GM23338 (cell line): ENCODE data around the gene GNB1L. TPM values are rescaled to one million over a fixed set of nuclear protein-coding genes. Genes with fewer than 3 reads are reported as not detected.
A peak's percentile ranks its signal among the peaks of the same experiment; 100 is the strongest.

Experiments used
- ATAC-seq: fragments of 200-7000 bp; cut with Tn5 transposase; 3 replicates; pipeline ENCODE4 v1.9.1; 2020
- DNase-seq: peaks from one replicate; pipeline ENCODE4 v3.0.0-alpha.2; 2015; ENCODE audit warnings: low spot score
- H2AFZ ChIP-seq: fragments of 200-600 bp; sonication (generic); 2 replicates; pipeline ENCODE4 v1.8.0; 2016; ENCODE audit warnings: antibody characterized with exemption, mild to moderate bottlenecking, moderate library complexity
- H3F3A ChIP-seq: fragments of 200-600 bp; sonication (generic); replicated peaks from 2 replicates; pipeline ENCODE4 v1.8.0; 2017; ENCODE audit warnings: antibody characterized with exemption, mixed run types, low read depth
- H3K27ac ChIP-seq: fragments of 200-600 bp; sonication (generic); 2 replicates; pipeline ENCODE4 v1.6.1; 2016; ENCODE audit warnings: low read depth
- H3K27me3 ChIP-seq: fragments of 200-600 bp; sonication (generic); 2 replicates; pipeline ENCODE4 v1.8.0; 2016; ENCODE audit warnings: mild to moderate bottlenecking, mixed run types, moderate library complexity; ENCODE audit not compliant: insufficient read depth
- H3K36me3 ChIP-seq: fragments of 200-600 bp; sonication (generic); 2 replicates; pipeline ENCODE4 v1.8.0; 2016; ENCODE audit warnings: mild to moderate bottlenecking; ENCODE audit not compliant: insufficient read depth
- H3K4me1 ChIP-seq: fragments of 200-600 bp; sonication (generic); 2 replicates; pipeline ENCODE4 v1.8.0; 2016; ENCODE audit warnings: mild to moderate bottlenecking, moderate library complexity; ENCODE audit not compliant: insufficient read depth
- H3K4me2 ChIP-seq: fragments of 200-600 bp; sonication (generic); 2 replicates; pipeline ENCODE4 v1.7.1; 2017; ENCODE audit warnings: mixed run types
- H3K4me3 ChIP-seq: fragments of 200-600 bp; sonication (generic); 2 replicates; pipeline ENCODE4 v1.6.1; 2016; ENCODE audit warnings: mixed run types
- H3K79me2 ChIP-seq: fragments of 200-600 bp; sonication (generic); replicated peaks from 2 replicates; pipeline ENCODE4 v1.8.0; 2017; ENCODE audit warnings: mild to moderate bottlenecking; ENCODE audit not compliant: insufficient read depth
- H3K9me2 ChIP-seq: fragments of 200-600 bp; sonication (generic); 2 replicates; pipeline ENCODE4 v1.8.0; 2017; ENCODE audit not compliant: insufficient read depth
- H4K20me1 ChIP-seq: fragments of 200-600 bp; sonication (generic); replicated peaks from 2 replicates; pipeline ENCODE4 v1.8.0; 2017; ENCODE audit warnings: mild to moderate bottlenecking; ENCODE audit not compliant: insufficient read depth
- H3K27ac Mint-ChIP-seq: 2 replicates; pipeline ENCODE4 v1.8.0; 2020; ENCODE audit warnings: inconsistent platforms, mild to moderate bottlenecking, moderate library complexity, mixed read lengths
- H3K27me3 Mint-ChIP-seq: 3 replicates; pipeline ENCODE4 v1.8.0; 2022; ENCODE audit warnings: low read depth, mild to moderate bottlenecking, moderate library complexity, mixed read lengths, inconsistent platforms; ENCODE audit not compliant: insufficient read depth, poor library complexity
- H3K36me3 Mint-ChIP-seq: 3 replicates; pipeline ENCODE4 v1.8.0; 2021; ENCODE audit warnings: low read depth, mild to moderate bottlenecking, inconsistent platforms, moderate library complexity, mixed read lengths
- H3K4me1 Mint-ChIP-seq: 3 replicates; pipeline ENCODE4 v1.8.0; 2020; ENCODE audit warnings: mild to moderate bottlenecking, inconsistent platforms, mixed read lengths
- H3K4me3 Mint-ChIP-seq: 3 replicates; pipeline ENCODE4 v1.8.0; 2021; ENCODE audit warnings: moderate library complexity, mild to moderate bottlenecking, inconsistent platforms, mixed read lengths
- H3K9me3 Mint-ChIP-seq: 3 replicates; pipeline ENCODE4 v1.8.0; 2020; ENCODE audit warnings: moderate library complexity, mild to moderate bottlenecking, inconsistent platforms, mixed read lengths
- CTCF ChIP-seq, 2 experiments: fragments of 200-600 bp in 1 of 2; sonication (generic) in 1 of 2; conservative IDR thresholded peaks; 2 replicates each; pipeline versions ENCODE4 v1.5.1 to v1.6.1; 2016 to 2017; ENCODE audit warnings: antibody characterized with exemption in 2 of 2, low read depth in 2 of 2, mild to moderate bottlenecking in 2 of 2, moderate library complexity in 1 of 2
- ETS1 ChIP-seq: IDR thresholded peaks from 2 replicates; pipeline ENCODE4 v1.6.1; 2016; ENCODE audit warnings: antibody characterized with exemption
- EZH2 ChIP-seq: fragments of 200-600 bp; sonication (generic); IDR thresholded peaks from one replicate; pipeline ENCODE4 v1.8.0; 2017; ENCODE audit warnings: antibody characterized with exemption, mild to moderate bottlenecking, low read depth; ENCODE audit not compliant: unreplicated experiment
- EZH2phosphoT487 ChIP-seq: fragments of 200-600 bp; sonication (generic); IDR thresholded peaks from one replicate; pipeline ENCODE4 v1.8.1; 2018; ENCODE audit warnings: antibody characterized with exemption; ENCODE audit not compliant: unreplicated experiment
- NANOG ChIP-seq: IDR thresholded peaks from 2 replicates; pipeline ENCODE4 v1.6.1; 2016; ENCODE audit warnings: antibody characterized with exemption, borderline replicate concordance
- POLR2AphosphoS5 ChIP-seq: IDR thresholded peaks from 2 replicates; pipeline ENCODE4 v1.6.1; 2016; ENCODE audit warnings: antibody characterized with exemption, low read depth
- REST ChIP-seq: IDR thresholded peaks from one replicate; pipeline ENCODE4 v1.6.1; 2018; ENCODE audit warnings: antibody characterized with exemption; ENCODE audit not compliant: unreplicated experiment
- ZNF331 ChIP-seq: fragments of 250-450 bp; sonication (Bioruptor Pico); IDR thresholded peaks from 2 replicates; pipeline ENCODE4 v1.5.0; 2020; ENCODE audit warnings: low read depth, mild to moderate bottlenecking, moderate library complexity
- polyA plus RNA-seq: library from polyadenylated mRNA; unstranded; fragments of >200 nt; fragmentation: Nextera tagmentation; extraction: Ambion mirVana; gene quantifications from 2 replicates; pipeline ENCODE4 v1.2.1, GENCODE V29; 2016
- total RNA-seq: library from RNA; depleted of rRNA; stranded (reverse); fragments of >200 nt; shearing (Covaris generic); gene quantifications from 2 replicates; pipeline ENCODE4 v1.2.3, GENCODE V29; 2014

Gene GNB1L
- total and polyA plus RNA-seq, 2 experiments from 2014 or later: 15.2 to 27.8 TPM

- Histone ChIP-seq H3K27me3 (peaks cover 95% of the 10 kb centered on the region), H2AFZ (no peak overlapping the region; the same call in 1 of the 2 replicates), H4K20me1 (peaks cover 7% of the 10 kb centered on the region), H3K4me3 (peak overlapping the region; percentile 43), H3K36me3 (no peaks in the 10 kb centered on the region), H3K4me1 (peaks cover 49% of the 10 kb centered on the region), H3K27ac (no peak overlapping the region), H3K79me2 (no peaks in the 10 kb centered on the region), H3K9me2 (no peaks in the 10 kb centered on the region), H3F3A (peaks cover 23% of the 10 kb centered on the region), H3K4me2 (peak overlapping the region; percentile 77)
- H3K36me3 Mint-ChIP-seq: peaks cover 5% of the 10 kb centered on the region; the same call in 1 of the 3 replicates
- peaks cover 3% of the 10 kb centered on the region; the same call in 2 of the 3 replicates for H3K9me3 Mint-ChIP-seq
- peaks cover 35% of the 10 kb centered on the region for H3K4me1 Mint-ChIP-seq
- no peak overlapping the region for H3K27ac Mint-ChIP-seq
- TF ChIP-seq ZNF331 (CRISPR knock-in tag): no peak
- TF ChIP-seq EZH2: peak; percentile 87
- TF ChIP-seq ETS1: no peak
- TF ChIP-seq REST: no peak
- TF ChIP-seq POLR2AphosphoS5: no peak
- TF ChIP-seq EZH2phosphoT487: no peak
- no peak for TF ChIP-seq CTCF (conservative IDR thresholded peaks at IDR 0.05; ENCODE audit: low read depth in 2 of 2)
- TF ChIP-seq NANOG: no peak
- DNase-seq: peak; percentile 46
- ATAC-seq: no peak
- peak overlapping the region; percentile 40 for H3K4me3 Mint-ChIP-seq
- peaks cover 85% of the 10 kb centered on the region for H3K27me3 Mint-ChIP-seq
Observed at GRCh38 chr22:19762568-19763457, 91.9 kb downstream of the GNB1L start.
